ENCODE measurements around the gene PRDM8.

DNA sequence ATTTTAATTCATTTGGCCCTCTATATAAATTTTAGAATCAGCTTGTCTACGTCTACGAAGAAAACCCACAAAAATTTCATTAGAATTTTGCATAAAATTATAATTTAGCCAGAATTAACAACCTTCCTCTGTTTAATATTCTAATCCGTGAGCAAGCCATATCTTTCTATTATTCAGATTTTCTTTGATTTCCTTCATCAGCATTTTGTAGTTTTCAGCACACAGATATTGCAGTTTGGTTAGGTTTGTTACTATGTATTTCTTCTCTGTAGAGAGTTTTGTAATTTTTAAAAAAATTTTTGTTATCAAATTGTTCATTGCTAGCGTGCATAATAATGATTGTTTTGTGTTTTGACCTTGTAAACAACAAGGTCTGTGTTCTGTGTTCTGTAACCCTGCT lies 34.9 kb upstream of the PRDM8 start:
- TF ChIP-seq, protein P1, sequence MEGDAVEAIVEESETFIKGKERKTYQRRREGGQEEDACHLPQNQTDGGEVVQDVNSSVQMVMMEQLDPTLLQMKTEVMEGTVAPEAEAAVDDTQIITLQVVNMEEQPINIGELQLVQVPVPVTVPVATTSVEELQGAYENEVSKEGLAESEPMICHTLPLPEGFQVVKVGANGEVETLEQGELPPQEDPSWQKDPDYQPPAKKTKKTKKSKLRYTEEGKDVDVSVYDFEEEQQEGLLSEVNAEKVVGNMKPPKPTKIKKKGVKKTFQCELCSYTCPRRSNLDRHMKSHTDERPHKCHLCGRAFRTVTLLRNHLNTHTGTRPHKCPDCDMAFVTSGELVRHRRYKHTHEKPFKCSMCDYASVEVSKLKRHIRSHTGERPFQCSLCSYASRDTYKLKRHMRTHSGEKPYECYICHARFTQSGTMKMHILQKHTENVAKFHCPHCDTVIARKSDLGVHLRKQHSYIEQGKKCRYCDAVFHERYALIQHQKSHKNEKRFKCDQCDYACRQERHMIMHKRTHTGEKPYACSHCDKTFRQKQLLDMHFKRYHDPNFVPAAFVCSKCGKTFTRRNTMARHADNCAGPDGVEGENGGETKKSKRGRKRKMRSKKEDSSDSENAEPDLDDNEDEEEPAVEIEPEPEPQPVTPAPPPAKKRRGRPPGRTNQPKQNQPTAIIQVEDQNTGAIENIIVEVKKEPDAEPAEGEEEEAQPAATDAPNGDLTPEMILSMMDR (IDR thresholded peaks at IDR 0.05; ENCODE audit: low read depth, low read length): no peak
- TF ChIP-seq, protein P2, sequence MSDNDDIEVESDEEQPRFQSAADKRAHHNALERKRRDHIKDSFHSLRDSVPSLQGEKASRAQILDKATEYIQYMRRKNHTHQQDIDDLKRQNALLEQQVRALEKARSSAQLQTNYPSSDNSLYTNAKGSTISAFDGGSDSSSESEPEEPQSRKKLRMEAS (IDR thresholded peaks at IDR 0.05; ENCODE audit: low read depth, low read length): no peak

All from NB4 (cell line).